ENCODE measurements around the gene NPIPB2. TPM values are rescaled to one million over a fixed set of nuclear protein-coding genes. Genes with fewer than 3 reads are reported as not detected.
A peak's percentile ranks its signal among the peaks of the same experiment; 100 is the strongest.

The NPIPB2 gene
- total and polyA plus RNA-seq, 10 of the 15 experiments (the other 5 are each of a cell fraction or from before 2014, with no cell fraction given) = 1.9 to 29.3 (median 10.8) TPM

DNA sequence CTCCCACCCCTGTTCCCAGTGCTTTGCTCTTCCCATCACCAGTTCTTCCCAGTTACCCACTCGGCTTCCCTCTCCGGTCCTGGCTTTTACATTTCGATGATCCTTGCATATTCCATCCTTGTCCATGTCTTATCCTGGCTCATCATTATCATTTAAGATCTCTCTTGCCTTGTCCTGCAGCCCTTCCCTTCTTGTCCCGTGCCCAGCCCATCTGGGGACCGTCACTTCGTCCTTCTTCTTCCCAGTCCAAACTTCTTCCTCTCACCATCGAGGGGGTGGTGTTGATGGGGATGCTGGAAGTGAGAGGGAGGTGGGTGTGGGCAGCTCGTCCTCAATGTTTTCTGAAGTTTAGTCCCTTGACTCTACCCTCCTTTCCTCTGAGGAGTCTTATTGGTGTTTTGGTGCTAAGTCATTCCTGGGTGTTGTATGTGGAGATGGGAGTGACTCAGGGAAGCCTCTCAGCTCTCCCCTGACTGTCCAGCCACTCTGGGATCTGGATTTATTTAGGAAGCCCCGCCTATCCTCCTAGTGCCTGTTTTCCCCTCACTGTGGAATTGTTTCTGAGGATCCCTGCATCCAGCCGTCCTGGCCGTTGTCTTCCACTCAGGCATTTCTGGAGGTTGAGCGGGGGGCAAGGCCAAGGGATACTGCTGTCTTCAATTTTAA, 35.7 kb upstream of the NPIPB2 start (continued):
- TF ChIP-seq, protein P1, sequence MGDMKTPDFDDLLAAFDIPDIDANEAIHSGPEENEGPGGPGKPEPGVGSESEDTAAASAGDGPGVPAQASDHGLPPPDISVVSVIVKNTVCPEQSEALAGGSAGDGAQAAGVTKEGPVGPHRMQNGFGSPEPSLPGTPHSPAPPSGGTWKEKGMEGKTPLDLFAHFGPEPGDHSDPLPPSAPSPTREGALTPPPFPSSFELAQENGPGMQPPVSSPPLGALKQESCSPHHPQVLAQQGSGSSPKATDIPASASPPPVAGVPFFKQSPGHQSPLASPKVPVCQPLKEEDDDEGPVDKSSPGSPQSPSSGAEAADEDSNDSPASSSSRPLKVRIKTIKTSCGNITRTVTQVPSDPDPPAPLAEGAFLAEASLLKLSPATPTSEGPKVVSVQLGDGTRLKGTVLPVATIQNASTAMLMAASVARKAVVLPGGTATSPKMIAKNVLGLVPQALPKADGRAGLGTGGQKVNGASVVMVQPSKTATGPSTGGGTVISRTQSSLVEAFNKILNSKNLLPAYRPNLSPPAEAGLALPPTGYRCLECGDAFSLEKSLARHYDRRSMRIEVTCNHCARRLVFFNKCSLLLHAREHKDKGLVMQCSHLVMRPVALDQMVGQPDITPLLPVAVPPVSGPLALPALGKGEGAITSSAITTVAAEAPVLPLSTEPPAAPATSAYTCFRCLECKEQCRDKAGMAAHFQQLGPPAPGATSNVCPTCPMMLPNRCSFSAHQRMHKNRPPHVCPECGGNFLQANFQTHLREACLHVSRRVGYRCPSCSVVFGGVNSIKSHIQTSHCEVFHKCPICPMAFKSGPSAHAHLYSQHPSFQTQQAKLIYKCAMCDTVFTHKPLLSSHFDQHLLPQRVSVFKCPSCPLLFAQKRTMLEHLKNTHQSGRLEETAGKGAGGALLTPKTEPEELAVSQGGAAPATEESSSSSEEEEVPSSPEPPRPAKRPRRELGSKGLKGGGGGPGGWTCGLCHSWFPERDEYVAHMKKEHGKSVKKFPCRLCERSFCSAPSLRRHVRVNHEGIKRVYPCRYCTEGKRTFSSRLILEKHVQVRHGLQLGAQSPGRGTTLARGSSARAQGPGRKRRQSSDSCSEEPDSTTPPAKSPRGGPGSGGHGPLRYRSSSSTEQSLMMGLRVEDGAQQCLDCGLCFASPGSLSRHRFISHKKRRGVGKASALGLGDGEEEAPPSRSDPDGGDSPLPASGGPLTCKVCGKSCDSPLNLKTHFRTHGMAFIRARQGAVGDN (IDR thresholded peaks at IDR 0.05) = no peak
- TF ChIP-seq SMARCA5 (IDR thresholded peaks at IDR 0.05) (no peak), ZNF592 (IDR thresholded peaks at IDR 0.05) (no peak), GABPA (IDR thresholded peaks at IDR 0.05; ENCODE audit: low read depth) (no peak), SIX5 (IDR thresholded peaks at IDR 0.05; ENCODE audit: low read depth, low read length, severe bottlenecking) (no peak), RB1 (IDR thresholded peaks at IDR 0.05; ENCODE audit: borderline replicate concordance) (no peak), USF1 (IDR thresholded peaks at IDR 0.05; ENCODE audit: borderline replicate concordance, extremely low read length, insufficient read depth, low read depth, low read length) (no peak), CREM (IDR thresholded peaks at IDR 0.05; ENCODE audit: low read depth) (no peak), HDGF (IDR thresholded peaks at IDR 0.05) (no peak), HCFC1 (IDR thresholded peaks at IDR 0.05; ENCODE audit: low read length) (no peak), TBL1XR1 (IDR thresholded peaks at IDR 0.05; ENCODE audit: low read depth, low read length) (no peak), CHD2 (IDR thresholded peaks at IDR 0.05; ENCODE audit: borderline replicate concordance, low read depth, low read length) (no peak), SPI1 (IDR thresholded peaks at IDR 0.05; ENCODE audit: borderline replicate concordance, insufficient read depth, low read depth, low read length) (0 out of 2 replicates have a peak, but pooled peaks have one; percentile 4), CEBPB (IDR thresholded peaks at IDR 0.05; ENCODE audit: borderline replicate concordance in 1 of 2, low read depth in 2 of 2, low read length in 2 of 2) (no peak), EED (IDR thresholded peaks at IDR 0.05; ENCODE audit: low read depth) (peak; percentile 45; the same call in 1 of the 2 replicates), CTCF (IDR thresholded peaks at IDR 0.05 in 2 of 3, conservative IDR thresholded peaks at IDR 0.05 in 1 of 3; ENCODE audit: control insufficient read depth in 2 of 3, extremely low read depth in 1 of 3, insufficient read depth in 1 of 3, low read depth in 3 of 3, low read length in 3 of 3) (no peak), ATF2 (IDR thresholded peaks at IDR 0.05; ENCODE audit: low read length) (no peak)

Measured in GM12878 (cell line).